ENCODE measurements around the gene SAE1.

GRCh38 chr19:47200530-47200929, 69.9 kb downstream of the SAE1 start:
- TF ChIP-seq EZH2phosphoT487 (IDR thresholded peaks at IDR 0.05; ENCODE audit: insufficient read depth, low read depth) (no peak), EZH2 (IDR thresholded peaks at IDR 0.05; ENCODE audit: insufficient read depth, poor library complexity, severe bottlenecking) (no peak)
